ENCODE results near the gene TCF15.

TCF15 gene

DNA sequence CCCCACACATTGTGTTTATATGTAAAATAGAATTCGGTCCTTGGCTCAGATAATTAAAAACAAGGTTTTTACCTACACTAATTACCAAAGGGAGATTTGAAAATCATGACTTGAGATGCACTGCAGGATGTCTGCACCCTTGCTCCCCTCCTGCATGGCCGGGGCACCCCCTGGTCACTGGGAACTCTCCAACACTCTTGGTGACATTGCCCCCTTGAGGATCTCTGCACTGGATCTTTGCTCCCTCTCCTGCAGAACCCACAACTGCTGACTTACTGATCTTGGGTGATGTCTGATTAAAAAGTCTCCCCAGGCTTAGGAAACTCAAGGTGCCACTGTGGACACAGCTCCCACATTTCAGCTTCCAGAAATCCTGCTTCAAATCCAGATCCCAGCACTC is 49.4 kb downstream of the TCF15 start:
- TF ChIP-seq, protein P1, sequence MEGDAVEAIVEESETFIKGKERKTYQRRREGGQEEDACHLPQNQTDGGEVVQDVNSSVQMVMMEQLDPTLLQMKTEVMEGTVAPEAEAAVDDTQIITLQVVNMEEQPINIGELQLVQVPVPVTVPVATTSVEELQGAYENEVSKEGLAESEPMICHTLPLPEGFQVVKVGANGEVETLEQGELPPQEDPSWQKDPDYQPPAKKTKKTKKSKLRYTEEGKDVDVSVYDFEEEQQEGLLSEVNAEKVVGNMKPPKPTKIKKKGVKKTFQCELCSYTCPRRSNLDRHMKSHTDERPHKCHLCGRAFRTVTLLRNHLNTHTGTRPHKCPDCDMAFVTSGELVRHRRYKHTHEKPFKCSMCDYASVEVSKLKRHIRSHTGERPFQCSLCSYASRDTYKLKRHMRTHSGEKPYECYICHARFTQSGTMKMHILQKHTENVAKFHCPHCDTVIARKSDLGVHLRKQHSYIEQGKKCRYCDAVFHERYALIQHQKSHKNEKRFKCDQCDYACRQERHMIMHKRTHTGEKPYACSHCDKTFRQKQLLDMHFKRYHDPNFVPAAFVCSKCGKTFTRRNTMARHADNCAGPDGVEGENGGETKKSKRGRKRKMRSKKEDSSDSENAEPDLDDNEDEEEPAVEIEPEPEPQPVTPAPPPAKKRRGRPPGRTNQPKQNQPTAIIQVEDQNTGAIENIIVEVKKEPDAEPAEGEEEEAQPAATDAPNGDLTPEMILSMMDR (IDR thresholded peaks at IDR 0.05), result no peak; the same call in 1 of the 2 replicates

DNA sequence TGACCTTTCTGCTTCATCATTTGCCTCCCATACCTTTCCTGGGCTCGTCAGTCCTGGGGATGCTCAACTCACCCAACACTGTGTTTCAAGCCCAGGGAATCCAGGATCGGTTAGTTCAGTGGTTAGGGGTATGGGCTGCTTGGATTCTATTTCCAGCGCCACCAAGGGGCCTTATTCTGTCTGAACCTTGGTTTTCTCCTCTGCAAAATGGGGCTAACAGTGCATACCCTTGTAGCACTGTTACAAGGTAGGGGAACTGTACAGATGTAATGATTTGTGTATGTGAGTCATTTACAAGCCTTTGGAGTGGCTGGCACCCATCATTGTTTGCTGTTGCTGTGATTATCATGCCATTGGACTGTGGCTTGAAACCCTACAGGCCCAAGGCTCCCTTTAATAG is 52.0 kb downstream of the TCF15 start:
- TF ChIP-seq, protein P1 (IDR thresholded peaks at IDR 0.05), result no peak

DNA sequence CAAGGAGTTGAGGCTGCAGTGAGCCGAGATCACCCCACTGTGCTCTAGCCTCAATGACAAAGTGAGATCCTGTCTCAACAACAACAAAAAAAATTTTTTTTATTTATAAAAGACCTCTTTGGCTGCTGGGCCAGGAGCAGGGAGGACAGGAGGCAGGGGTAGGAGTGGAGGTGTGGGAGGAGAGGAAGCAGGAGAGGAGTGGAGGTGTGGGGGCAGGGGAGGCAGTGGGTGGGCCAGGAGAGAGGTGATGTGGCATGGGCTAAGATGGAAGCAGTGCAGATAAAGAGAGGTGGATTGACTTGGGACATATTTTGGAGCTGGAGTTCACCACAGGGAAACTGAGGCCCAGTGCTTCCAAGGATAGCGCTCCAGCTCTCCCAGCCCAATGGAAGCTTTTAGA is 53.1 kb downstream of the TCF15 start:
- TF ChIP-seq, protein P1 (IDR thresholded peaks at IDR 0.05), result no peak

DNA sequence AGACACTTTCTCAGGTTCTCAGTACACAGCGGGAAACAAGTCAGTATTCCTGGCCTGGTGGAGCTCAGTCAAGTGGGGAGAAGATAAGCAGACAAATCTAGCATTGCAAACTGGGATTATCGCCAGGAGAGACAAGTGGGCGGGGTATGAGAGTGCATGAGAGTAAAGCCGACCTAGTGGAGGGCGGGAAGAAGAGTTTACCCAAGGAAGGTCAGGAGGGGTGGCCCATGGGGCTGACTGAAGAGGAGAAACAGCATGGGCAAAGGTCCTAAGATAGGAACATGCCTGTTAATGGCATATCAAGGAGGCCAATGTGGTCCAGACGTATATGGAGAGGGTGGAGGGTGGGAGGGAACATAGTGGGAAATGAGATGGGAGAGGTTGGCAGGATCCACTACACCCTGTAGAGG is 54.1 kb downstream of the TCF15 start:
- TF ChIP-seq, protein P1 (IDR thresholded peaks at IDR 0.05), result no peak

All from LNCAP (cell line).